MM.1S (cell line): ENCODE measurements around the gene RXRA.

Experiments
- CTCF ChIP-seq: fragments of 300-600 bp; sonication (generic); IDR thresholded peaks from 2 replicates; pipeline ENCODE4 v1.5.1; 2016; ENCODE audit warnings: antibody characterized with exemption, low read length, mixed read lengths
- EZH2 ChIP-seq: fragments of 300-600 bp; sonication (generic); optimal IDR thresholded peaks from 2 replicates; pipeline ENCODE3; 2017; ENCODE audit warnings: low read depth, mild to moderate bottlenecking, antibody characterized with exemption, low read length, mixed read lengths
- EZH2phosphoT487 ChIP-seq: fragments of 300-600 bp; sonication (generic); IDR thresholded peaks from 2 replicates; pipeline ENCODE4 v1.6.1; 2018; ENCODE audit warnings: antibody characterized with exemption, low read length

GRCh38 chr9:134321946-134322741 is 4.1 kb upstream of the RXRA start:
- no peak for TF ChIP-seq CTCF
- TF ChIP-seq EZH2phosphoT487, result no peak
- no peak for TF ChIP-seq EZH2
